ENCODE results near the gene KCNK6.
A peak's percentile ranks its signal among the peaks of the same experiment; 100 is the strongest.

KCNK6 gene

GRCh38 chr19:38298821-38299680, 20.6 kb upstream of the KCNK6 start:
- DNase-seq (ENCODE audit: low read depth), result no peak

GRCh38 chr19:38303517-38304351, 15.9 kb upstream of the KCNK6 start, which contains the start of gene C19orf33:
Gene C19orf33 (plus strand): TSS chr19:38304251. CDS start chr19:38304262, 11 bp downstream.
- DNase-seq (ENCODE audit: low read depth), result no peak

DNA sequence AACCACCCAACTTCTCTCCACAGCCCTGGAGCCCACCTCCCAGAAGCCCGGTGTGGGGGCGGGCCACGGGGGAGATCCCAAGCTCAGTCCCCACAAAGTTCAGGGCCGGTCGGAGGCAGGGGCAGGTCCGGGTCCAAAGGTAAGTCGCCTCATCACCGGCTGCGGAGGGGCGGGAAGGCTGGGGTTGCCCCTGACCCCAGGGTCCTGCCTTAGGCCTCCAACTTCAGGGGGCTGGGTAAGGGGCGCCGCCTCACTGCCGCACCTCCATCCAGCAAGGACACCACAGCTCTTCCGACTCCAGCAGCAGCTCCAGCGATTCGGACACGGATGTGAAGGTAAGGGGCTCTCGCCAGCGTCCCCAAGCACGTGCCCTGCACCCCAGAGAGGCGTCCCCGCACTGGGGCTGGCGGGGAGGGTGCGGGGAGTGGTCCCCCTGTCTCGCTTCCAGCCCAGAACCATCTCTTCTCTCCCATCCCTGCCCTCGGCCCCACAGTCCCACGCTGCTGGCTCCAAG, 15.2 kb upstream of the KCNK6 start:
- no peak for DNase-seq (ENCODE audit: low read depth)

- no peak for DNase-seq (ENCODE audit: low read depth)
Observed at GRCh38 chr19:38304866-38305429, 14.7 kb upstream of the KCNK6 start.

DNA sequence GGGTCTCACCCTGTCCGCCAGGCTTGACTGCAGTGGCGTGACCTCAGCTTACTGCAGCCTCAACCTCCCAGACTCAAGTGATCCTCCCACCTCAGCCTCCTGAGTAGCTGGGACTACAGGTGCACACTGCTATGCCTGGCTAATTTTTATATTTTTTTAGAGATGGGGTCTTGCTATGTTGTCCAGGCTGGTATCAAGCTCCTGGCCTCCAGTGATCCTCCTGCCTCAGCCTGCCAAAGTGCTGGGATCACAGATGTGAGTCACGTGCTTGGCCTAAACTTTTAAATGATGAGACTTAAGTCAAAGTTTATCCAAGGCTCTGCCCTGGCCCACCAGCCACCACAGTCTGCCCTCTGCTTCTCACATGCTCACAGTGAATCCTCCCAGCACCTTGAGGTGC, 13.4 kb upstream of the KCNK6 start:
- no peak for DNase-seq (ENCODE audit: low read depth)

DNA sequence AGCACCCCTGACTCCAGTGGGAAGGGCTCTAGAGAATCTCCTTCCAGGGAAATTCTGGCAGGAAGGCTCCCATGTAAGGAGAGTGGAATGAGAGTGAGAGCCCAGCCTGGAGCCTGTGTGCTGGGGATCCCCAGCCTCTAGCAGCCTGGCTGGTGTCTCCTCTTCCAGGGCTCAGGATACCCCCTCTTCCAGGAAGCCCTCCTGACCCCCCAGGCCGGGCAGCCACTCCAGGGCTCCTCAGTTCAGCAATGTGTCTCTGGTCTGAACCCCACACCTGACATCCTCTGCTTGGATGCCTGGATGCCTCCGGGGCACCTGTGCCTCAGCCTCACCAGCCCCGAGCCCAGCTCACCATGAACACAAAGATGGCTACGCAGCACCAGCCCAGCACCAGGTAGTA, 12.6 kb upstream of the KCNK6 start:
- DNase-seq (ENCODE audit: low read depth), result no peak

DNA sequence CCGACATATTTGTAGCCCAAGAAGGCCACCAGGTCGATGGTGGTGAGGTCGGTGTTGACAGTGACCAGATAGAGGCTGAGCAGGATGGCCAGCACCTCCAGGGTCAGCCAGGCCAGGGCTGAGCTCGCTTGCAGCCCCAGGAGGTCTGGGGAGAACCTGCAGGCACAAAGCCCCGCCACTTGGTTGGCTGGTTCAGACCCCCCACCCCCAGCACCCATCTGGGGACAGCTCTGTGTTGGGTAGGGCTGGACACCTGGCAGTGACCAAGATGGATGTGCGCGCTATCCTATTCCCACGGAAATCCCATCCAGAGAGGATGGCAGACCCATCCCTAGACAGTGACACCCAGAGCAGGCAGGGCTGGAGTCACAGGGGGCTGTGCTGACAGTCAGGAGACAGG, 12.0 kb upstream of the KCNK6 start:
- no peak for DNase-seq (ENCODE audit: low read depth)

DNA sequence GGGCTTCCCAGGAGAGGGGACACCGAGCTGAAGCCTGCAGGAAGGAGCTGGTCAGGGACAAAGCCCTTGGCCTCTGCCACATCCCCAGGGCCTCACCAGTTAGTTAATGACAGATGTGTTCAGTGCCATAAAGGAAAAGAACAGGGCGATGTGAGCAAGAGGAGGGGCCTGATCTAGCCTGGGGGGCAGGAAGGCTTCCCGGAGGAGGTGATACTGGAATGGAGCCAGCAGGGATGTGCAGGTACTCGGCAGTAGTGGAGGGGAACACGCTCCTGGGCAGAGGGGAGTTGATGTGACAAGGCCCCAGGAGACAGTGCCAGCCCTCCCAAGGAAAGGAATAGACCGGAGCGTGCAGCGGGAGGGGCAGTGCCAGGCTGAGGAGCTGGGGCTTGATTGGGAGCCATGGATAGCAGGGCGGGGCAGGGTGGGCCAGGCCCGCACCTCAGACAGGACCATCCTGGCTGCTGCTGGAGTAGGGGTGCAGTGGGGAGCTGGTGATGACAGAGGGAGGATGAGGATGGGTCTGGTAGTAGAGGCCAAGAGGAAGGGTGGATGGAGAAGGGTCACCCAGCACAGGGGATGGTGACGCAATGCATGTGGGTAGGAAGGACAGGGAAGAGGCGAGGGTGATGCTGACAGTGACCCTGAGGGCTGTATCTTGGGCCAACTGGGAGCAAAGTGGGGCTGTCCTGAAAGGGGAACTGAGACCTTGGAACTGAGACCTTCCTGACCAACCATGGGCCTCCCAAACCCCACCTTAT, 11.5 kb upstream of the KCNK6 start:
- DNase-seq (ENCODE audit: low read depth), result no peak

GRCh38 chr19:38308926-38309614, 10.6 kb upstream of the KCNK6 start:
- no peak for DNase-seq (ENCODE audit: low read depth)

- no peak for DNase-seq (ENCODE audit: low read depth)
Observed at GRCh38 chr19:38309615-38310278, 9.9 kb upstream of the KCNK6 start.

DNA sequence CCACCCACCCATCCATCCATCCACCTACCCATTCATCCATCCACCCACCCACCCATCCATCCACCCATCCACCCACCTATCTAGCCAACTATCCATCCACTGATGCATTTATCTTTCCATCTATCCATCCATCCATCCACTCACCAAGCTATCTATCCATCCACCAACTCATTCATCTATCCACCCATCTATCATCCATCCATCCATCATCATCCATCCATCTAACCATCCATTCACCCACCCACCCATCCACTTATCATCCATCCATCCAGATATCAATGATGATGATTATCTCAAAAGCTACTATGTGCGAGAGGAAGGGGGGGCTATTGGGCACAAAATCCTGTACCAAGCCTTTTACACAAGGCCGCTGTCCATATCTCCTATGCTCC, 9.4 kb upstream of the KCNK6 start:
- no peak for DNase-seq (ENCODE audit: low read depth)

DNA sequence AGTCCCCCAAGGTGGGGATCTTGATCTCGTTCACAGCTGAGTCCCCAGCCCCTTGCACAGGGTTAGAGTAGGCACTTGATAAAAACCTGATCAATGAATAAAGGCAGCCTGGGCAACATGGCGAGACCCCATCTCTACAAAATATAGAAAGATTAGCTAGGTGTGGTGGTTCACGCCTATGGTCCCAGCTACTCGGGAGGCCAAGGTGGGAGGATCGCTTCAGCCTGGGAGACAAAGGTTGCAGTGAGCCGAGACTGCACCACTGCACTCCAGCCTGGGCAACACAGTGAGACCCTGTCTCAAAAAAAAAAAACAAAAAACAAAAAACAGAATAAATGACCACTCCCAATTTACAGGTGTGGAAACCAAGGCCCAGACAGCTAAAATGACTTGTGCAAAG, 8.7 kb upstream of the KCNK6 start:
- DNase-seq (ENCODE audit: low read depth), result no peak

- DNase-seq (ENCODE audit: low read depth), result peak; percentile 91
Observed at GRCh38 chr19:38315657-38316476, 3.8 kb upstream of the KCNK6 start, which contains the start of gene YIF1B. Gene YIF1B (minus strand): TSS chr19:38315947. CDS start chr19:38315917, 30 bp downstream.

GRCh38 chr19:38316477-38317067, 3.1 kb upstream of the KCNK6 start:
- no peak for DNase-seq (ENCODE audit: low read depth)

GRCh38 chr19:38317104-38317612, 2.5 kb upstream of the KCNK6 start:
- no peak for DNase-seq (ENCODE audit: low read depth)

GRCh38 chr19:38318660-38319059, 985 bp upstream of the KCNK6 start:
- DNase-seq (ENCODE audit: low read depth), result no peak

DNA sequence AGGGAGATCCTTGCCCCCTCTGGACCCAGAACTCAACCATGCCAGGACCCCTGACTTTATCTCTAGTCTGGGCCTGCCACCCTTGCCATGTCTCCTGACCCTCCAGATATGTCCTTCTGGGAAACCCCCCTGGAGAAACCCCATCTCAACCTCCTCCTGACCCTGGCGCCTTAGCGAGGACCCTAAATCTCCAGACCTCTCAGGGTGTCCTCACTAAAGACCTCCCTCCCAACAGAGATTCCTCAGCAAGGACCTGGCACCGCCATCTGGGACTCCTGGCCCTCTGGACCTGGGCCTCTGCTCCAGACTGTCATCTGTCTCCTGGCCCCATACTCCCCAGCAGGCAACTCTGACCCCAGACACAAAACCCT, 1.3 kb downstream of the KCNK6 start:
- no peak for DNase-seq (ENCODE audit: low read depth)

- no peak for DNase-seq (ENCODE audit: low read depth)
Observed at GRCh38 chr19:38321646-38322196, 2.1 kb downstream of the KCNK6 start.

DNA sequence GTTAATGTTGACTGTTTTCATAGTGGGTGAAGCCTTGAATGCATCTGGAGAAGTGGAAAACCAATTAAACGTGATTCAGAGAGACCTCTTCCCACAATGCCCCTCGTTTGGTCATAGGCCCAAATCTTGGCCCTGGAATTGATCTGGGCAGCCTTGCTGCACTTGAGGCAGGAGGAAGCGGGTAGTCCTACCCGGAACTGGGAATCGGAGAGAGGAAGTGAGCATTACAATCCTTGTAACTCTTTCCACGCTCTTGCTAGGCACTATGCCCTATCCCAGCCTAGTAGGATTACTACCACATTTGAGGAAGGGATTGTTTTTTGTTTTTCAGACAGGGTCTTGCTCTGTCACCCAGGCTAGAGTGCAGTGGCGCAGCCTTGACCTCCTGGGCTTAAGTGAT, 3.6 kb downstream of the KCNK6 start:
- DNase-seq (ENCODE audit: low read depth), result no peak

Measured in activated T-cell treated with anti-CD3 and anti-CD28 coated beads for 1 hour (primary cell).